Right cardiac atrium (tissue), 5 donors: ENCODE results near the gene FLNA. TPM values are rescaled to one million over a fixed set of nuclear protein-coding genes. Genes with fewer than 3 reads are reported as not detected.
A peak's percentile ranks its signal among the peaks of the same experiment; 100 is the strongest.

Experiments
- ATAC-seq, 2 donors: fragments of 200-7000 bp; cut with Tn5 transposase; one replicate each; pipeline versions ENCODE4 v1.8.0 to v1.9.1; 2020; ENCODE audit warnings: moderate library complexity in 2 of 2, mild to moderate bottlenecking in 1 of 2
- DNase-seq, 3 donors: peaks; one replicate each; pipeline ENCODE4 v3.0.0-alpha.2; 2020
- H3K27ac ChIP-seq: one replicate; pipeline ENCODE4 v1.5.1; 2013; ENCODE audit warnings: mild to moderate bottlenecking, low read length, control low read depth, moderate library complexity
- H3K27me3 ChIP-seq: one replicate; pipeline ENCODE4 v1.6.1; 2013; ENCODE audit not compliant: control insufficient read depth, insufficient read depth
- H3K4me1 ChIP-seq: one replicate; pipeline ENCODE4 v1.6.1; 2013; ENCODE audit warnings: low read length; ENCODE audit not compliant: control insufficient read depth, insufficient read depth
- H3K4me3 ChIP-seq: one replicate; pipeline ENCODE4 v1.5.1; 2013; ENCODE audit warnings: low read length, control low read depth
- H3K9me3 ChIP-seq: one replicate; pipeline ENCODE4 v1.6.1; 2013; ENCODE audit warnings: low read length; ENCODE audit not compliant: control insufficient read depth
- WGBS: extraction: QIAGEN DNeasy Blood & Tissue Kit; methylation state at CpG from one replicate; pipeline ENCODE4 v1.1.7; 2013; 5-methylcytosine and 5-hydroxymethylcytosine counted together
- intact Hi-C, 4 donors: fragments of 100-400 bp; cut with DNase I; formaldehyde crosslinking; loops; one replicate each; pipeline versions ENCODE4 v1.11.0 to v1.14.0; 2022 to 2023
- polyA plus RNA-seq: library from polyadenylated mRNA; stranded (reverse); fragments of 200-250 nt; gene quantifications from one replicate; pipeline ENCODE4 v1.2.3, GENCODE V29; 2013
- total RNA-seq, 4 donors: library from RNA; stranded (reverse); fragmentation: NEBNext Ultra II Directional; extraction: Animal tissue kit (Norgen Biotek cat#: 25700); gene quantifications; one replicate each; pipeline ENCODE4 v1.2.1, GENCODE V29; 2021
- donor health status: healthy with polysubstance abuse.
- donor health status: DM: no; HTN: yes; CAD: no.
- donor health status: DM: no; HTN: no; CAD: no.
- donor health status: DM: no; HTN: yes; CAD: no; lungs with severe emphysema.
- donor health status: DM: yes; HTN: yes; CAD: no.

The FLNA gene
- total and polyA plus RNA-seq, 5 donors = 262 to 363 (median 282) TPM

DNA sequence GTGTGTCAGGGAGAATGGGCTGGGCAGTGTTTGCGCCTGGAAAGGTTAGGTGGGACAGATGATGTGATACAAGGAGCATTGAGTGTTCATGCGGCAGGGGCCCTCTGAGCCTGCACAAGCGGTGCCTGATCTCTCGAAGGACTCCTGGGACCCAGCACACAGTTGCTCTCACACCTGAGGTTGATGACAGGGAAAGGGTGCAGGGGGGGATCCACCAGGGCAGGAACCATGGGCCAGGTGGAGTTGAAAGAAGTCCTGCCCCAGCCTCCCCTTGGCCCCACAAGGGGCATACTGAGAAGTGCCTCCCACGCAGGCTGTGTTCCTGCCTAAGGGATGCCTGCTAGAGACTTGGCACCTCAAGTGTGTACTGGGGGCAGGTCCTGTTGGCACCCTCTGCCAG lies 45.8 kb downstream of the FLNA start:
- WGBS = 82% methylated on average over 5 of the region's 5 CpGs
- intact Hi-C loops = no loop called here
- no peaks in the 10 kb centered on the region for H3K9me3 ChIP-seq
- peaks cover 4% of the 10 kb centered on the region for H3K4me1 ChIP-seq
- H3K27me3 ChIP-seq = no peaks in the 10 kb centered on the region
- DNase-seq (peak in 1 of 3 donors; percentile 28), ATAC-seq (no peak)
- no peak overlapping the region for H3K27ac ChIP-seq
- no peak overlapping the region for H3K4me3 ChIP-seq

GRCh38 chrX:154327038-154327820 lies 47.2 kb downstream of the FLNA start:
- H3K27me3 ChIP-seq = no peaks in the 10 kb centered on the region
- ATAC-seq (peak; percentile 44 to 56), DNase-seq (no peak)
- peak overlapping the region; percentile 30 for H3K27ac ChIP-seq
- H3K4me1 ChIP-seq = peaks cover 4% of the 10 kb centered on the region
- WGBS = 19% methylated on average over 11 of the region's 11 CpGs
- H3K4me3 ChIP-seq = no peak overlapping the region
- intact Hi-C loops = no loop called here
- no peaks in the 10 kb centered on the region for H3K9me3 ChIP-seq

DNA sequence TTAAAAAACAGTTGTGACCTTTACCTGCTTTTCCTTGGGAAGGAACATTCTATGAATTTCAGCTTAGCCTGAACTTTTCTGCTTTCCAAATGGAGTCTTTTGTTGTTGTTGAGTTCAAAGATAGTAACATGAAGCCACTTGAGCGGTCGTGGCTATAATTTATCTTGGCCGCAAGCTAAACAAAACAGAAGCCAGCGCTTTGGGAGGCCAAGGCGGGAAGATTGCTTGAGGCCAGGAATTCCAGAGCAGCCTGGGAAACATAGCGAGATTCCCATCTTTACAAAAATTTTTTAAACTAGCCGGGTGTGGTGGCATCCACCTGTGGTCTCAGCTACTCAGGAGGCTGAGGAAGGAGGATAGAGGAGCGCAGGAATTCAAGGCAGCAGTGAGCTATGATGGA lies 48.9 kb downstream of the FLNA start:
- H3K27ac ChIP-seq = no peak overlapping the region
- WGBS = 46% methylated on average over 8 of the region's 8 CpGs

DNA sequence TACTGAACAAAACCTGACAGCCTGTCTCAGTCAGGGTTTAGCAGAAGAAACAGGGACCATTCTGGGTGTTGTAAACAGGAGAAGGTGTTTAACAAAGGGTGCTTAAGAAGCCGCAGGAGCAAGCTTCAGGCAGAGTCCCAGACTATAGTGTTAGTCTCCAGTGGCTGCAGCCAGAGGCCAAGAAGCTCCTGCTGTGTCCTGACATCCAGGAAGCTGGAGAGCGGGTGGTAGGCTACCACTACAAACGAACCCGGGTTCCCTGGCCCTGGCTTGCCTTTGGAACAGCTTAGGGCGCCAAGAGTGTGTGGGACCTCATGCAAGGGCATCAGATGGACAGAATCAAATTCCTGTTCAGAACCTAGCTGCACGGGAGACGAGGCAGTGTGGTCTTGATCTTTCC lies 50.9 kb downstream of the FLNA start:
- Histone ChIP-seq H3K27ac (no peak overlapping the region), H3K4me1 (peaks cover 4% of the 10 kb centered on the region), H3K4me3 (no peak overlapping the region), H3K9me3 (no peaks in the 10 kb centered on the region), H3K27me3 (no peaks in the 10 kb centered on the region)
- 71% methylated on average over 7 of the region's 7 CpGs for WGBS
- ATAC-seq (no peak), DNase-seq (no peak)
- intact Hi-C loops = no loop called here

More for the DNA sequence above, 48.9 kb downstream of the FLNA start:
- H3K9me3 ChIP-seq = no peaks in the 10 kb centered on the region
- intact Hi-C loops = no loop called here
- no peaks in the 10 kb centered on the region for H3K27me3 ChIP-seq
- peaks cover 4% of the 10 kb centered on the region for H3K4me1 ChIP-seq
- DNase-seq (no peak), ATAC-seq (peak; percentile 40 to 58)
- no peak overlapping the region for H3K4me3 ChIP-seq

DNA sequence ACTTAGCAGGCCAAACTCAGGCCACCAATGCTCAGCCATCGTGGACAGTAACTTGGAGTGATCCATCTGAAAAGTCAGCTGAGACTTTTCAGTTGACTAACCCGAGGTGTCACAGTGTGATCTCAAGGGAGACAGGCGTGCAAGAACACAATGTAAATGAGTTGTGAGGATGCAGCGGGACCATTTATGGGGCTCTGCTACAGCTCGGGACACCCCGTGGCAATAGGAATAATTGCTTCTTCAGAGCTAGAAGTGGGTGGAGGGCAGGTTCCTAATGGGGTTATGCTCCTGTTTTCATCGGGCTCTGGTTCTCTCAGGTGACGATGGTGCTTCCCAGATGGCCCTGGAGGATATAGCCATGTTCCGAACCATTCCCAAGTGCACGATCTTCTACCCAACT lies 51.5 kb downstream of the FLNA start:
- no peaks in the 10 kb centered on the region for H3K9me3 ChIP-seq
- peaks cover 4% of the 10 kb centered on the region for H3K4me1 ChIP-seq
- H3K27ac ChIP-seq = no peak overlapping the region
- no peak overlapping the region for H3K4me3 ChIP-seq
- WGBS = 82% methylated on average over 10 of the region's 10 CpGs
- DNase-seq = no peak
- ATAC-seq = no peak
- intact Hi-C loops = no loop called here
- no peaks in the 10 kb centered on the region for H3K27me3 ChIP-seq

DNA sequence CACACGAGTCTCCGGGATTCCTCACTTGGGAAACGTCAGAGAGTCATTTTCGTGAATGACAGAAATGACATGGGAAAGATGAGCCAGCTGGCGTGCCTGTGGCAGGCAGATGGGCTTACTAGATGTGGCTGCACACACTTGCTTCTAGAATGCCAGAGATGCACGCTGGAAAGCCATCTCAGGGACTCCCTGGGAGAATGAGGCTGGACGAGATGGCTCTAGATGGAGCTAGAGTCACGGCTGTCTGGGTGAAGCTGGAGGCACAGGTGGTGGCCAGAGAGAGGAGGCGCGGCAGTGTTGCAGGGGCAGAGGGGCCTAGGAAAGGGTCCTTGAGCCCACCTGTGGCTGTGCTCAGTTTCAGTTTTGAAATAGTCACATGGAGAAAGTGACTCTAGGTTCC lies 52.8 kb downstream of the FLNA start:
- no peak for DNase-seq
- Histone ChIP-seq H3K4me3 (no peak overlapping the region), H3K27me3 (no peaks in the 10 kb centered on the region), H3K27ac (no peak overlapping the region), H3K4me1 (peaks cover 2% of the 10 kb centered on the region), H3K9me3 (no peaks in the 10 kb centered on the region)
- intact Hi-C loops = no loop called here
- 50% methylated on average over 10 of the region's 10 CpGs for WGBS
- ATAC-seq = peak in 1 of 2 donors; percentile 63

DNA sequence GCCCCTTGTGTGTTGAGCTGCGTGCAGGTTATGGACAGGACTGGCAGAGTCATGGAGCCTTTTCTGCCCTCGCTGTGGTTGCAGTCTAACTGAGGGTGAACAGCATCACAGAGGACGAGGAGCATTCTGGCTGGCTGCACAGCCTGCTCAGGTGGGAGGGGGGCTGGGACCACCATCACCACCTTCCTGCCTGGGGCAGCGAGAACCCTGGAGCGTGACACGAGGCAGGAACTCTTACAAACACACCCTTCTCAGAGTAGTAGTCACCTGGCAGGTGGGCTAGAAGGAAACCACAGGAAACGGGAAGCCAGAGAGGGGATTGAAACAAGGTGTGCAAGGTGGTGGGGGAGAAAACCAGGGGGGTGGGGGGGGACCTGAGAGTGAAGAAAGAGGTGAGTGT lies 53.3 kb downstream of the FLNA start:
- Histone ChIP-seq H3K9me3 (no peaks in the 10 kb centered on the region), H3K4me1 (peaks cover 2% of the 10 kb centered on the region), H3K27ac (no peak overlapping the region), H3K4me3 (no peak overlapping the region), H3K27me3 (no peaks in the 10 kb centered on the region)
- intact Hi-C loops = no loop called here
- ATAC-seq = no peak
- DNase-seq = no peak
- 82% methylated on average over 7 of the region's 7 CpGs for WGBS

GRCh38 chrX:154320406-154320805 lies 54.0 kb downstream of the FLNA start:
- no peak overlapping the region for H3K4me3 ChIP-seq
- no peaks in the 10 kb centered on the region for H3K27me3 ChIP-seq
- 93% methylated on average over 11 of the region's 11 CpGs for WGBS
- intact Hi-C loops = no loop called here
- H3K9me3 ChIP-seq = no peaks in the 10 kb centered on the region
- no peak for ATAC-seq
- H3K27ac ChIP-seq = no peak overlapping the region
- peaks cover 2% of the 10 kb centered on the region for H3K4me1 ChIP-seq
- DNase-seq = no peak

GRCh38 chrX:154317391-154317995 lies 56.9 kb downstream of the FLNA start:
- no peak for DNase-seq
- intact Hi-C loops = no loop called here

GRCh38 chrX:154315416-154315815 lies 59.0 kb downstream of the FLNA start:
- Histone ChIP-seq H3K9me3 (no peaks in the 10 kb centered on the region), H3K4me1 (no peaks in the 10 kb centered on the region), H3K4me3 (no peak overlapping the region), H3K27ac (no peak overlapping the region), H3K27me3 (no peaks in the 10 kb centered on the region)
- ATAC-seq = no peak
- intact Hi-C loops = no loop called here
- 94% methylated on average over 3 of the region's 3 CpGs for WGBS
- no peak for DNase-seq

More at GRCh38 chrX:154317391-154317995, 56.9 kb downstream of the FLNA start:
- Histone ChIP-seq H3K9me3 (no peaks in the 10 kb centered on the region), H3K27me3 (no peaks in the 10 kb centered on the region), H3K27ac (no peak overlapping the region), H3K4me1 (no peaks in the 10 kb centered on the region), H3K4me3 (no peak overlapping the region)
- 11% methylated on average over 7 of the region's 7 CpGs for WGBS
- ATAC-seq = peak; percentile 45 to 54

DNA sequence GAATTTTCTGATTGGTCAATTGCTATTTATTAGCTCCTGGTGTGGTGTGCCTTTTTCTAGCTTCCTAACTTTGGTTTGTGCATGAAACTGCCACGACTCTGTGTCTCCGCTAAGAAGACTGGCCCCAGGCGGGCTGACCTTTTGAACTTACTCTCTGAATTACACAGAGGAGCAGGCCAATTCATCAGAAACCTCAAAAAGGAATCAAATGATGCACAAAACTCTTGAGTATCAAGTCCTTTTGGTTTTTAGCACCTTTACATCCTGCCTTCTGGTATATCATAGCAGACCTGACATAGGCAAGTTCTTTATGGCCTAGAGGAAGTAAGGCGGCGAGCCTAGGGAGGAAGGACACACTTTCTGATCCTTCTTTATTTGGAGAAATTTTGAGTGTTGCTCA lies 61.3 kb downstream of the FLNA start:
- Histone ChIP-seq H3K27me3 (no peaks in the 10 kb centered on the region), H3K4me3 (no peak overlapping the region), H3K4me1 (peaks cover 2% of the 10 kb centered on the region), H3K9me3 (no peaks in the 10 kb centered on the region), H3K27ac (no peak overlapping the region)
- no peak for DNase-seq
- intact Hi-C loops = no loop called here
- 83% methylated on average over 5 of the region's 5 CpGs for WGBS
- no peak for ATAC-seq
